SKM-1 treated with dmso at 0.1 percent for 144 hours (cell line): ENCODE measurements around the gene SCAPER.
"Not testable (repeated sequence)": the region's sequence is repeated elsewhere in the genome, so short reads cannot be mapped to it uniquely, and the experiment has no call there.

Experiments
- DNase-seq: peaks from one replicate; lab custom pipeline; 2025; ENCODE audit not compliant: unreplicated experiment; lab: John Stamatoyannopoulos, UW

Gene SCAPER

GRCh38 chr15:76330080-76330680 is 575.0 kb downstream of the SCAPER start:
- peak; percentile 41 for DNase-seq

- no peak for DNase-seq
Observed at GRCh38 chr15:76328958-76329357, 576.2 kb downstream of the SCAPER start.

GRCh38 chr15:76328106-76328696 is 576.9 kb downstream of the SCAPER start:
- no peak for DNase-seq

DNA sequence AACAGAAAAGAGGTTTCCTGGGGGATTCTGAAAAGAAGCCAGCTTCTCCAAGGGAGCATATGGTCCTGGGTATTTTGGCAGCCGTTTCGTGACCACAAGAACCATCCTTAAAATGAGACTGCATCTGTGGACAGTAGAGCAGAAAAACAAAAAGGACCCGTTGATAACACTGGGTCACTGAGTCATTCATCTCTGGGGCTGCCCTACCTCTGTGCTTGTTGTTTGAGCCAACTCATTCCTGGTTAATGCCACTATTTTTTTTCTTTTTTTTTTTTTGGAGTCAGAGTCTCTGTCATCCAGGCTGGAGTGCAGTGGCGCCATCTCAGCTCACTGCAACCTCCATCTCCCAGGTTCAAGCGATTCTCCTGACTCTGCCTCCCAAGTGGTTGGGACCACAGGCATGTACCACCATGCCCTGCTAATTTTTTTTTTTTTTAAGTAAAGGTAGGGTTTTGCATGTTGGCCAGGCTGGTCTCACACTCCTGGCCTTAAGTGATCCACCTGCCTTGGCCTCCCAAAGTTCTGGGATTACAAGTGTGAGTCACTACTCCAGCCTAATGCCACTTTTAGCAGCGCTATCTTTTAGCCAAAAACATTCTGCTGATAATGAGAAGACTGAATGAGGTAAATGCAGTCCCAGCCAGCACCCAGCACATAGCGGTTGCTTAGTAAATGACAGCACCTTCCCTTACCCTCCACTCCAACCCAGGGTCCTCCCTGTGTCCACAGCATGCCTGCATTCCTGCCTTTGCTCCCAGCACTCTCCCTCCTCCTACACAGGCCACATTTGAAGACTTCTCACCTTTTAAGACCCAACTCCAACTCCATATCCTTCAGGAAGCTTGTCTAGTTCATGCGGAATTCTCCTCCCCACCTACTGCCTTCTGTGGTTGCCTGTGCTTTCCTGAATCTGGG is 577.7 kb downstream of the SCAPER start:
- DNase-seq: no peak

DNA sequence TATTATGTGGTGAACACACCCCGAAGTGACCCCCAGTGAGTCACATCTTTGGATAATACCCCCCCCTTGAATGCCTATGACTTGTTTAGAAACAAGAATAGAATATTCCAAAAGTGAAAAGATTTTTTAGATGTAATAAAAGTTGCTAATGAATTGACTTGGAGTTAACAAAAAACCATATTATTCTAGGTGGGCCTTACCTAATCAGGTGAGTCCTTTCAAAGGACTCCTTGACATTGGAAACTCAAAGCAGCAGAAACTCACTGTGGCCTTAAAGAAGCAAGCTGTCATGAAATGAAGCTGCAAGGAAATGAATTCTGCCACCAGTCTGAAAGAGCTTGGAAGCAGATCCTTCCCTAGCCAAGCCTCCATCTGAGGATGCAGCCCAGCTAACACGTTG is 579.4 kb downstream of the SCAPER start:
- DNase-seq: no peak

GRCh38 chr15:76324066-76324465 is 581.1 kb downstream of the SCAPER start:
- DNase-seq: no peak

GRCh38 chr15:76321602-76322001 is 583.5 kb downstream of the SCAPER start:
- no peak for DNase-seq

DNA sequence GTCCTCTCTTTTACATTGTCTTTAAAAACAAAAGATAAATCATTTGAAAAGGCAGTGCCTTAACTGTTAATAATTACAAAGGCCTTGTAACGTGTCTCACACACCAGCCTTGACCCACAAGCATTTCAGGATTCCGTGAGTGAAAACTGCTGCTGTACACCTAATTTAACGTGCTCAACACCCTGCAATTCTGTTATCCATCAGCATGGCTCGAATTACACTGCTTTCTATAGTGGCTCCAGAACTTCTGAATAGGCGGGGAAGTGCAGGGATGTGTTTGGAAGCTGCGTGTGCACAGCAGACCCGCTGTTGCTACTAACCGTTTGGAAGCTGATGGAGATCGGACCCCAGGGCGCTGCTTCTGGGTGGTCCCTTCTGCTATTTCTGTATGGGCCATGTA is 584.0 kb downstream of the SCAPER start:
- no peak for DNase-seq

DNA sequence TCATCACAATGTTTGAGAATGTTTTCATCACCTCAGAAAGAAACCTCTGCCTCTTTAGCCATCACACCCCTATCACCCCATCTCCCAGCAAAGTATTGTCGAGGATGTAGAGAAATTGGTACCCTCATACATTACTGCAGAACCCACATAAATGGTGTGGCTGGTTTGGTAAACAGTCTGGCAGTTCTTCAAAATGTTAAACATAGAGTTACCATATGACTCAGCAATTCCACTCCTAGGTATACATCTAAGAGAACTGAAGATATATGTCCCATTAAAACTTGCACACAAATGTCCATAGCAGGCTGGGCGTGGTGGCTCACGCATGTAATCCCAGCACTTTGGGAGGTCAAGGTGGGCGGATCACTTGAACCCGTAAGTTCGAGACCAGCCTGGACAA is 585.1 kb downstream of the SCAPER start:
- DNase-seq: no peak

GRCh38 chr15:76313731-76314130 is 591.4 kb downstream of the SCAPER start:
- no peak for DNase-seq

GRCh38 chr15:76313175-76313567 is 592.0 kb downstream of the SCAPER start:
- DNase-seq: not testable (repeated sequence)

- DNase-seq: no peak
Observed at GRCh38 chr15:76312540-76313174, 592.5 kb downstream of the SCAPER start.

DNA sequence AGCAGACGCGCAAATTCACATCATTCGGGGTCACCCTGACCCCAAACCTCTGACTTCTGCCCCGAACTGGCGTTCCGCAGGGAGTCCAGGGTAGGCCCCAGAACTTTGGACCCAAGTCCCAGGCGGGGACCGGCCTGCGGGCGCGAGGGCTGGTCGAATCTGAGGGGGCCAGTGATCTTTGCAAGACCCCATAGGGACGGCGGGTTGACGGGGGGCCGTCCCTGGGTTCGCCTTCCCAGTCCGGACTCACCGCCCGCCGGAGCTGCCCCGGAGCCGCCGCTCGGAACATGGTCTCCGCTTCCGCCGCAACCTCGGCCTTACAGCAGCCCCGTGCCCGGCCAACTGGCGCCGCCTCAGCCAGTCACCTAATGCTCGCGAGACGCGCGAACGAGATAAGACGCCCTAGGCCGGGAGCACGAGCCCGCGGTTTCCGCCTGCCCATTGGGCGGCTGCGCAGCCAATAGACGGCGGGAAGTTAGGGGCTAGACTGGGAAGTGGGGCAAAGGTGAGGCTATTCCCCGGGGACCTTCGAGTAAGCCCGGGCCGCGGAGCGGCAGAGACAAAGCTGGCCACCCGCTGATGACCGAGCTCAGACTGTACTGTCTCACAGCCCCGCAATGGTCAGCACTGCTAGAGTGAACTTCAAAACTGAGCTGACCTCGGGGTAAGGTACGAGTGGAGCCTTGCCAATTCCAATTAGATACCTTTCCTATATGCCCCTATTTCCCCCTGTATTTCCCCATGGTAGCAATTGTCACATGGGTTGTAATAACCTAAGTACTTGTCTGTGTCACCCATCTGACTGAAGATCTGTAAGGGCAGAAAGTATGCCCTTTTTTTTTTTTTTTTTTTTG is 593.8 kb downstream of the SCAPER start, which contains the start of gene ETFA:
Gene ETFA (minus strand): TSS at position 370 of the 854 bp plus-strand sequence. CDS start 81 bp downstream, at position 289.
- DNase-seq: peak; percentile 96

DNA sequence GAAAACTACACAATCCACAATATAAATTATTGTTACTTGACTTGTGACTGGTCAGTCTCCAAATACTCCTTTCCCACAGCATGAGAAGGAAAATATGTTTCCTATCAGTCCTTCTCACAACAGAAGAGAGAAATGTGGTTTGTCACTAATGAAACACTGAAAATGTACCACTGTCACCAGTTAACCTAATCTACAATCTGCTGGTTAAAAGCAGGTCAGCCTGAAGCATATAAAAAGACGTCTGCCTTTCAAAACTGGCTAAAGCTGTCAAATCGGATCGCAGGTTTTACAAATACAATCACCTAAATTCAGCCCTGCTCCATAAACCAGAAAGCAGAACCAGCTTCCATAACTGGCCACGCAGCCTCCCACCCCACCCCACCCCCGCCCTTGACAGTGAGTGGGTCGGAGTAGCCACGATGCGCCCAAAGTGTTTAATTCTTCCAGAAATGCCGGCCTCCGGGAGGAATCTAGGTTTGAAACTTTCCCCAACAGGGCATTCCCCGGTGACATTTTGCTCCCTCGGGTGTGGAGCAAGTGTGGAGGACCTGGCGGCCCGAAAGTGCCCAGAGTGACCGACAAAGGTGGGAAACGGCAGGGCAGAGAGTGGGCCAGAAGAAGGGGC is 594.6 kb downstream of the SCAPER start:
- no peak for DNase-seq

DNA sequence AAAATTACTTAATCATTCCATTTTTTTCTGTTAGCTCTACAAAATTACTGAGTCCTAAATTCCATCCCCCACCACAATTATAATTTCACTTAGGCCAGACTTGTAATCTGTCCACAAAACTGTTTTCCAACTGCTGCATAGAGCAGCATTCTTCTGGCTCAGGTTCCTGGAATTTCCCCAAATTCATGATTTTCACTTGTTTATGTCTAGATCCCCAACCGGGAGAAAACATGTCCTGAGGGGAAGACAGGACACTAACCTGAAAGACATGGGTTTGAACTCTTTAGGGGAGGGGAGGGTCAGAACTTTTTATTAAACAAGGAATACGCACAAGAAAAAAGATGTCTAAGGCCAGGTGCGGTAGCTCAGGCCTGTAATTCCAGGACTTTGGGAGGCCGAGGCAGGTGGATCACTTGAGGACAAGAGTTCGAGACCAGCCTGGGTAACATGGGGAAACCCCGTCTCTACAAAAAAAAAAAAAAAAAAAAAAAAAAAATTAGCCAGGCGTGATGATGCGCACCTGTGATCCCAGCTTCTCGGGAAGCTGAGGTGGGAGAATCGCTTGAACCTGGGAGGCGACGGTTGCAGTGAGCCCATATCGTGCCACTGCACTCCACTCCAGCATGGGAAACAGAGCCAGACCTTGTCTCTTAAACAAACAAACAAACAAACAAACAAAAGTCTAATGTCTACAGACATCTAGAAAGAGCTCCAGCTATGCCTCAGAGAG is 595.4 kb downstream of the SCAPER start:
- DNase-seq: no peak

- DNase-seq: no peak
Observed at GRCh38 chr15:76303909-76304308, 601.2 kb downstream of the SCAPER start.

- peak; percentile 46 for DNase-seq
Observed at GRCh38 chr15:76299786-76300185, 605.4 kb downstream of the SCAPER start.

GRCh38 chr15:76298986-76299385 is 606.2 kb downstream of the SCAPER start:
- no peak for DNase-seq

GRCh38 chr15:76297951-76298350 is 607.2 kb downstream of the SCAPER start:
- not testable (repeated sequence) for DNase-seq
